ENCODE data around the gene RBM38.
"Not testable (repeated sequence)": the region's sequence is repeated elsewhere in the genome, so short reads cannot be mapped to it uniquely, and the experiment has no call there.

The RBM38 gene

GRCh38 chr20:57419479-57419878 is 28.3 kb downstream of the RBM38 start:
- DNase-seq (ENCODE audit: low read depth) = not testable (repeated sequence)

GRCh38 chr20:57420571-57421252 is 29.5 kb downstream of the RBM38 start:
- DNase-seq (ENCODE audit: low read depth) = no peak

DNA sequence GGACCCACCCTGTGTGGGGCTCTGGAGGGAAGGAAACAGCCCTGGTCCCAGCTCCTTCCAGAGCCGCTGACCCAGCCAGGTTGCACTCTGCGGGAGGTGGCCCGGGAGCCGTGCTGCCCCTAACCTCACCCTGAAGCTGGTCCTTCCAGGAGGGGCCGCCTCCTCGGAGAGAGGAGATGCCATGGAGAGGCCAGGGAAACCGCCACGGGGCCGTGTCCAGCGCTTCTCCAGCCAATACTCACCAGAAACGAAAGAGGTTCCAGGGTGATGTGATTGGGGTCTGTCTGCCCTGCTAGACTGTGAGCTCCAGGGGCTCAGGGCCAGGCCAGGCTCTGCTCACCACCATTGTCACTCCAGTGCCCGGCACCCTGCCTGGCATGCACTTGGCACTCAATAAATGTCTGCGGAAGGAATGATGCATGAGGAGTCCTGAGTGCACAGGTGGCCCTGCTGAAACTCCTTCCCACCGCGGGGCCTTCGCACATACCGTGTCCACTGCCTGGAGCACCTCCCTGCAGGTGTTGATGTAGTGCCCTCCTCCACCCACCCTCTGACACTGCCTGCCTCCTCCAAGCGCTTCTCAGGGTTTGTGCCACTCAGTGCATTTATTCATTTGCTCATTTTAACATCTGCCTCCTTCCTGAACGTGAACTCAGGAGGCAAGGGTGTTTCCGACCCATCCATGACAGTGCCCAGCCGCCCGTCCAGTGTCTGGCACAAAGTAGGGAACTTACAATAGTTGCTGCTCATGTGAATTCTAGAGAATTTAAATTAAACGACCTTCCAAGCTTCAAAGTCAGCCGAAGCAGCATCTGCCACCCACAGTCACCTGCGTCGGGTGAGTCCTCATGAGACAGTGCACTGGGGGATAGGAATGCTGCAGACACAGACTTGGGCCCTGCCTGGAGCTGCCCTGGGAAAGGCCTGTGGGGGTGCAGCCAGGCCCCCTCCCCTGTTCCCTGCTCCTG is 30.3 kb downstream of the RBM38 start:
- DNase-seq (ENCODE audit: low read depth) = no peak

- DNase-seq (ENCODE audit: low read depth) = no peak
Observed at GRCh38 chr20:57422254-57422653, 31.1 kb downstream of the RBM38 start.

DNA sequence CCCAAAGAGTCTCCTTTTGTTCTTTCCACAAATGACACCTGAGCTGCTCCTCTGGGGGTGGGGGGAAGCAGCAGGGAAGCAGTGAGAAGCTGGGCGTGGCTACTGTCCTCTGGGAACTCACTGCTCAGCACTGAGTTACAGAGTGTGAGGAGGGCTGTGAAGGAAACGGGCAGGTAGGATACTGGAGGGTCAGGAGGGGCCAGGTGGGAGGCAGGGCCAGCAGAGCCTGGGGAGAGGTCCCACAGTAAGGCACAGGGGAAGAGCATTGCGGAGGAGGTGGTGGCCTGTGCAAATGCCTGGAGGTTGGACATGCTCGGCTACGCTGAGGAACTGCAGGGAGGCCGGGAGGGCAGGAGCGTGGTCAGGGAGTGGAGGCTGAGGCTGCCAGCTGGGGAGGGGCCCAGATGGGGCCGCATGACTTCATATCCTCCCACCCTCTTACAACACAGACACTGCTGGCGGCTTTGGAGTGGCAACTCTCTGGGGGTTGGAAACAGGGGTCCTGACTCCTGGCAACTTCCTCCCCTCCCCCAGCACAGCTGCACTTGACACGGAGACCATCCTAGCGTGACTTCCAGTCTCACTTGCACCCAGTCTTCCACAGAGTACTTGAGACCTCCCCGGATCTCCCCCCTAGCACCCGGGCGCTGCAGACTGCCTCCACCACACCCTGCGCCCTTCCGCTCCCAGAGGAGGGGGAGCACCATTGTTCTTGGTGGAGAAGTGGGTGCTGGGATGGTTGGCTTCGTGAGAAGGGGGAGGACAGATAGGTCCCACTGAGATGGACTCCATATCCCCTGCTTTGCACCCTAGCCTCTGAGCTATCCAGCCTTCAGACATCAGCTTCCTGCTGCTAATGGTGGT is 34.2 kb downstream of the RBM38 start:
- DNase-seq (ENCODE audit: low read depth) = no peak

GRCh38 chr20:57426271-57426689 is 35.1 kb downstream of the RBM38 start:
- DNase-seq (ENCODE audit: low read depth) = no peak

GRCh38 chr20:57426831-57427230 is 35.6 kb downstream of the RBM38 start:
- no peak for DNase-seq (ENCODE audit: low read depth)

- DNase-seq (ENCODE audit: low read depth) = no peak
Observed at GRCh38 chr20:57428324-57429158, 37.3 kb downstream of the RBM38 start.

DNA sequence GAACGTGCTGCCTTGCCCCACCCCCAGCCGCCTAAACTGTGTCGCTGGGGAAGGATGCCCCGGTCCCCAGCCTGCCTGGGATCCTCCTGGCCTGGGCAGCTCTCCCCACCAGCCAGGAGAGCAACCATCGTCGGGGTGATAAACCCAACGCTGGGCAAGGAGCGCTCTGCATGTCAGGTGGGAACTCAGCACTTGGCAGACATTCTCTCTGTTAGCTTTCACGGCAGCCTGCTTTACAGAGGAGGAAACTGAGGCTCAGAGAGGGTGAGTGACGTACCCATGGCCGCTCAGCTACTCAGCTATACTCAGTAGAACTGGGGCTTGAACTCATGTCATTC is 37.9 kb downstream of the RBM38 start:
- no peak for DNase-seq (ENCODE audit: low read depth)

- DNase-seq (ENCODE audit: low read depth) = no peak
Observed at GRCh38 chr20:57429580-57430200, 38.5 kb downstream of the RBM38 start.

DNA sequence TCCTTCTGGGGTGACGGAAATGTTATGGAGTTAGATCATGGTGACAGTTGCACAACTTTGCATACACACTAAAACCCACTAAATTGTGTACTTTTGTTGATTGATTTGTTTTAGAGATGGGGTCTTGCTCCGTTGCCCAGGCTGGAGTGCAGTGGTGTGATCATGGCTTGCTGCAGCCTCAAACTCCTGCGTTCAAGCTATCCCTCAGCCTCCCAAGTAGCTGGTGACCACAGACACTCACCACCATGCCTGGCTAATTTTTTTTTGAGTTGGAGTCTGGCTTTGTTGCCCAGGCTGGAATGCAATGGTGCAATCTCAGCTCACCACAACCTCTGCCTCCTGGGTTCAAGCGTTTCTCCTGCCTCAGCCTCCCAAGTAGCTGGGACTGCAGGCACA is 39.0 kb downstream of the RBM38 start:
- DNase-seq (ENCODE audit: low read depth) = not testable (repeated sequence)

DNA sequence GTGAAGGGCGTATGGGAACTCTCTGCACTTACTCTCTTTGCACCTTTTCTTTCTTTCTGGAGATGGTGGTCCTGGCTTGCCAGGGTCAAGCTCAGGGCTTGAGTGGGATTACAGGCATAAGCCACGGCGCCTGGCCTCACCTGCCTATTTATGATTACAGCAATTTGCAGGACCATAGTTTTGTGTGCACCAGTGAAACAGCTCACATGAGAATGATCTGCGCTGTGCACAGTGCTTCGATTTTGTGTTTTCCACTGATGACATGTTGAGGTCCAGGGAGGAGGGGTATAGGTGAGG is 40.3 kb downstream of the RBM38 start:
- DNase-seq (ENCODE audit: low read depth) = no peak

DNA sequence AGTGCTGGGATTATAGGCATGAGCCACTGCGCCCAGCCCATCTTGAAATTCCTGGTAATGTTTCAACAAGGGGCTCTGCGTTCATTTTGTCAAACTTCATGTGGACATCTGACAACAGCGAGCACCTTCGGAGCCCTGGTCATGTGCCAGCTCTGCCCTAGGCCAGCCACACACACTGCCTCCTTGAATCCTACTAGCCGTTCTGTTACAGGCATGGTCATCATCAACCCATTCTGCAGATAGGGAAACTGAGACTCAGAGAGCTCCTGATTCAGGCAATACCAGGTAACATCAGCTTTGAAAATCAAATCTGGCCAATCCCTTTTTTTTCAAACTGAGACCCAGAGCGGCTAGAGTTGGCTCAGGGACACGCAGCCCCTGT is 41.3 kb downstream of the RBM38 start:
- no peak for DNase-seq (ENCODE audit: low read depth)

DNA sequence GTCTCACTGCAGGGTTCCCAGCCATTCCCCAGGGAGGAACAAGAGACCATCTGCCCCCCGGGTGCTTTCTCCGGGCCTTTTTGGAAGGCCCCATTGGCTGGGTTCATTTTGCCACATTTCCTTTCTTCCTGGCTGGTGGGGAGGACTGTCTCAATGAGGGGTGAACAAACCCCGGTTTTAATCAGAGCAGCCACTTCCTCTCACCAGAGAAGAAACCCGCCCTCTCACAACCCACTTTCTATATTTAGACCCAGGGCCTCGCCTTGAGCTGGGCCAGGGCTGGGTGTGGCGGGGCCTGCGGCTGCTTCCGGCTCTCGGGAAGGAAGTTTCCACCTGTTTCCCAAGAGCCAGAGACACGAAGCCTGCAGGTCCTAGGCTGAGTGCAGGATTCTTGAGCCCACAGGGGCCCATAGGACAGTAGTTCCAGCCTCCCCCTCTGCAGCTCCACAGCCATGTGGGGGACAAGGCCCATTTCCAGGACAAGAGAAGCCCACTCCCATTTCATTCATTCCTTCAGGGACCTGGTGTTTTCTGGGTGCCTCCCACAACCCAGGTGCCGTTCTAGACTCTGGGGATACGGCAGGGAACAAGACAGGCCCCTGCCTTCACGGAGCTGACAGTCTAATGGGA is 41.8 kb downstream of the RBM38 start:
- peak; percentile 35 for DNase-seq (ENCODE audit: low read depth)

- no peak for DNase-seq (ENCODE audit: low read depth)
Observed at GRCh38 chr20:57433657-57434389, 42.6 kb downstream of the RBM38 start.

DNA sequence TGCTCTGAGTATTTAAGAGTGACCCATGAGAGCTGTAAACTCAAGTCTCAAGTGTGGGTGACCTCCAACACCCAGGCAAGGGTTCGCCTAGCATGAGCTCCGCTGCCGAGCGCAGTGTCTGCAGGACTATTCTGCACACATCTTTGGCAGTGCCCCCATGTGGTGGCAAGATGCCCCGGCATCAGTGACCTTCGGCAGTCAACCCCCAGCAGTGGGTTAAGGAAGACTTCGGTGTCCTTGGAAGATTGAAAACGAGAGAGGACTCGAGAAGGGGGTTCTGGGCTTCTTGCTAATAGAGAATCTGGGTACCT is 43.1 kb downstream of the RBM38 start:
- DNase-seq (ENCODE audit: low read depth) = no peak

DNA sequence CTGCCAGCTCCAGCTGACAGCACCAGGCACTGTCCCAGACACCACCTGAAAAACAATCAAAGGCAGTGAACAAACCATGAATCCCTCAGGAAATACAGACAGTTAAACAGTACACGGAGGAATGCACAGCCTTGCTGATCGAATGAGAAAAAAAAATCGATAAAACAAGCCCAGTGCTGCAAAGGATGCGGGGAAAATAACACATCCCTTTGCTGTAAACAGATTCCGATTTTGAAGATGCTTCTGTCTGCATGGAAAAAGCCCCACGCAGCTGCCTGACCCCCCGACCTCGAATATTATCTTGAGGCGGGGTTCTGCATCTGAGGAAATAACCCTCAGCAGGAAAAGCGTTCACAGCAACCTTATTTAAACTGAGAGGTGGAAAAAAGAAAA is 43.9 kb downstream of the RBM38 start:
- no peak for DNase-seq (ENCODE audit: low read depth)

- no peak for DNase-seq (ENCODE audit: low read depth)
Observed at GRCh38 chr20:57435498-57436222, 44.5 kb downstream of the RBM38 start.

GRCh38 chr20:57436223-57436545 is 45.0 kb downstream of the RBM38 start:
- no peak for DNase-seq (ENCODE audit: low read depth)

- no peak for DNase-seq (ENCODE audit: low read depth)
Observed at GRCh38 chr20:57437267-57437666, 46.1 kb downstream of the RBM38 start.
